Pancreas (tissue), 10 donors: ENCODE data around the gene IPO8. TPM values are rescaled to one million over a fixed set of nuclear protein-coding genes. Genes with fewer than 3 reads are reported as not detected.

Source experiments
- ATAC-seq, 4 donors: fragments of 200-7000 bp; cut with Tn5 transposase; one replicate each; pipeline versions ENCODE4 v1.8.0 to v1.9.1; 2020; ENCODE audit warnings: mild to moderate bottlenecking in 4 of 4, moderate library complexity in 4 of 4
- DNase-seq, 6 donors: peaks; one replicate each; pipeline ENCODE4 v3.0.0-alpha.2; 2020
- FAIRE-seq: peaks from 2 replicates; lab custom pipeline; 2012; peaks lifted over from hg19 to GRCh38; lab: Jason Lieb, UNC
- H3K27ac ChIP-seq, 4 donors: fragments of 200-600 bp; sonication (generic); 1 replicate in 3 of 4; 2 replicates in 1 of 4; pipeline versions ENCODE4 v1.5.0 to v1.8.0; 2020
- H3K27me3 ChIP-seq, 4 donors: fragments of 200-600 bp; one replicate each; pipeline ENCODE4 v1.8.0; 2021
- H3K36me3 ChIP-seq, 3 donors: fragments of 200-600 bp; sonication (generic) in 1 of 3; one replicate each; pipeline versions ENCODE4 v1.5.0 to v1.8.0; 2020 to 2021
- H3K4me1 ChIP-seq, 3 donors: fragments of 200-600 bp; one replicate each; pipeline ENCODE4 v1.8.0; 2021
- H3K4me3 ChIP-seq, 4 donors: fragments of 200-600 bp; sonication (generic) in 2 of 4; one replicate each; pipeline versions ENCODE4 v1.5.0 to v1.8.0; 2020 to 2021
- H3K9me3 ChIP-seq, 4 donors: fragments of 200-600 bp; one replicate each; pipeline ENCODE4 v1.8.0; 2021
- CTCF ChIP-seq, 4 donors: fragments of 200-600 bp; sonication (generic) in 3 of 4; IDR thresholded peaks; one replicate each; pipeline versions ENCODE4 v1.5.0 to v1.8.0; 2021; ENCODE audit warnings: antibody characterized with exemption in 4 of 4
- WGBS, 2 donors: extraction: QIAGEN DNeasy Blood & Tissue Kit; methylation state at CpG; one replicate each; pipeline ENCODE4 v1.1.7; 2013; 5-methylcytosine and 5-hydroxymethylcytosine counted together
- intact Hi-C, 3 donors: fragments of 100-400 bp; cut with DNase I; formaldehyde crosslinking; loops; one replicate each; pipeline versions ENCODE4 v1.11.1 to v1.14.2; 2022
- polyA plus RNA-seq, 2 donors: library from polyadenylated mRNA; stranded (reverse); fragments of 200-250 nt; gene quantifications; one replicate each; pipeline ENCODE4 v1.2.3, GENCODE V29; 2013
- total RNA-seq, 6 donors: library from RNA; stranded (reverse); fragmentation: NEBNext Ultra II Directional in 4 of 6; extraction: Animal tissue kit (Norgen Biotek cat#: 25700) in 4 of 6; gene quantifications; one replicate each; pipeline versions ENCODE4 v1.2.1 to v1.2.4, GENCODE V29; 2021 to 2023
- donor health status: healthy with polysubstance abuse.
- donor health status: DM: no; HTN: no; CAD: no; lungs with moderate emphysema.
- donor health status: DM: no; HTN: no; CAD: no.
- donor health status: control.
- donor health status: control.
- donor health status: Bipolar disorder and iron deficiency.
- donor health status: DM: yes; HTN: yes; CAD: no.
- donor health status: DM: no; HTN: no; CAD: no.
- donor health status: DM: no; HTN: no; CAD: no.
- donor health status: DM: yes; HTN: yes; CAD: no.

IPO8 gene
- total and polyA plus RNA-seq, 8 donors = 6.1 to 41.4 (median 22.9) TPM

DNA sequence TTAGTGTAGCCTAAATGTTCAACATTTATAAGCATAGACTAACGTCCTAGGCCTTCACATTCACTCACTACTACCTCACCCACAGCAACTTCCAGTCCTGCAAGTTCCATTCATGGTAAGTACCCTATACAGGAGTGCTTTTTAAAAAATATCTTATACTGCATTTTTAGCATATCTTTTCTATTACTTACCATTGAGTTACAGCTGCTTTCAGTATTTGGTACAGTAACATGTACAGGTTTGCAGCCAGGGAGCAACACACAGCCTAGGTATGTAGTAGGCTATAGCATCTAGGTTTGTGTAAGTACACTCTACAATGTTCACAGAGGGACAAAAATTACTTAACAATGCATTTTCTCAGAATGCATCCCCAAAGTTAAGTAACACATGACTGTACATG is 17.4 kb downstream of the IPO8 start:
- DNase-seq = no peak
- ATAC-seq = no peak
- Histone ChIP-seq H3K36me3 (peaks cover 0 to 37% (median 0%) of the 10 kb centered on the region in 3 donors), H3K4me3 (no peak overlapping the region), H3K27me3 (no peaks in the 10 kb centered on the region), H3K4me1 (no peaks in the 10 kb centered on the region), H3K27ac (no peak overlapping the region), H3K9me3 (no peaks in the 10 kb centered on the region)
- intact Hi-C loops = no loop called here
- no peak for TF ChIP-seq CTCF (IDR thresholded peaks at IDR 0.05)
- no peak for FAIRE-seq
- WGBS, 2 donors = 89 to 96% methylated on average over 1 of the region's 1 CpG

GRCh38 chr12:30661210-30661609 is 34.5 kb downstream of the IPO8 start:
- no peak for TF ChIP-seq CTCF (IDR thresholded peaks at IDR 0.05)
- 73 to 74% methylated on average over 4 of the region's 4 CpGs for WGBS, 2 donors
- FAIRE-seq (peak; percentile 57), ATAC-seq (no peak), DNase-seq (no peak)
- H3K4me1 ChIP-seq = no peaks in the 10 kb centered on the region
- H3K4me3 ChIP-seq = no peak overlapping the region
- H3K27me3 ChIP-seq = no peaks in the 10 kb centered on the region
- intact Hi-C loops = no loop called here
- H3K9me3 ChIP-seq = no peaks in the 10 kb centered on the region
- peaks cover 0 to 5% (median 0%) of the 10 kb centered on the region in 3 donors for H3K36me3 ChIP-seq
- no peak overlapping the region for H3K27ac ChIP-seq

DNA sequence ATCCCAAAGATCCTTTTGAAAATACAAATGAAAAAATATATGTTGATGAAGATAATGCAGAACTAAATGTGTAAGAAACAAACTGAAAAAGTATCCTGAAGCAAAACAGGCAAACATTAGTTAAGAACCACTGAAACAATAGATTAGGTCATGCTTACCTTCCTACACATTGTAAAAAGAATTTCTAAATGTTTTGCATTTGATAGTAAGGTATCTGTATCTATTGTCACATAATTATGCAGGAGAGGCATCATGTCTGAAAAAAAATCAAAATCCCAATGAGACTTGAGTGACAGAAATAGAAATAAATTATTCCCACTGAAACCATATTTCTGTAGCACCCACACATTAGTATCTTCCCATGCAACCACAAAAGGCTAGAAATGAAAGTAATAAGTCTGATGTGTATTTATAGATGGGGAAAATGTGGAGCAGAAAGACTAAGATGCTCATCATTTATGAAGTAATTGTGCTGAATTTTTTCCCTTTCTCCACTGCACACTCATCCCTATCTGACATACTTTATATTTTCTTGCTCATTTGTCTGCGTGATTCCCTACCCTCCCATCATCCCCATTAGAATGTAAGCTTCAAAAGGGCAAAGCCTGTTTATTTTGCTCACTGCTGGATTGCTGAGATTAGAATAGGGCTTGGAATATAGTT is 43.5 kb downstream of the IPO8 start:
- Histone ChIP-seq H3K4me1 (no peaks in the 10 kb centered on the region), H3K4me3 (no peak overlapping the region), H3K9me3 (no peaks in the 10 kb centered on the region), H3K36me3 (peaks cover 0 to 9% (median 0%) of the 10 kb centered on the region in 3 donors), H3K27ac (no peak overlapping the region), H3K27me3 (no peaks in the 10 kb centered on the region)
- intact Hi-C loops = no loop called here
- WGBS, 2 donors = 95 to 100% methylated on average over 1 of the region's 1 CpG
- no peak for ATAC-seq
- TF ChIP-seq CTCF (IDR thresholded peaks at IDR 0.05) = no peak
- no peak for DNase-seq
- FAIRE-seq = no peak

- Histone ChIP-seq H3K9me3 (no peaks in the 10 kb centered on the region), H3K4me1 (peaks cover 0 to 10% (median 0%) of the 10 kb centered on the region in 3 donors), H3K4me3 (no peak overlapping the region), H3K27ac (no peak overlapping the region), H3K36me3 (no peaks in the 10 kb centered on the region), H3K27me3 (no peaks in the 10 kb centered on the region)
- 65 to 71% methylated on average over 4 of the region's 4 CpGs for WGBS, 2 donors
- FAIRE-seq (no peak), DNase-seq (no peak), ATAC-seq (no peak)
- no peak for TF ChIP-seq CTCF (IDR thresholded peaks at IDR 0.05)
- intact Hi-C loops = no loop called here
Measured at GRCh38 chr12:30646821-30647220, 48.8 kb downstream of the IPO8 start.

DNA sequence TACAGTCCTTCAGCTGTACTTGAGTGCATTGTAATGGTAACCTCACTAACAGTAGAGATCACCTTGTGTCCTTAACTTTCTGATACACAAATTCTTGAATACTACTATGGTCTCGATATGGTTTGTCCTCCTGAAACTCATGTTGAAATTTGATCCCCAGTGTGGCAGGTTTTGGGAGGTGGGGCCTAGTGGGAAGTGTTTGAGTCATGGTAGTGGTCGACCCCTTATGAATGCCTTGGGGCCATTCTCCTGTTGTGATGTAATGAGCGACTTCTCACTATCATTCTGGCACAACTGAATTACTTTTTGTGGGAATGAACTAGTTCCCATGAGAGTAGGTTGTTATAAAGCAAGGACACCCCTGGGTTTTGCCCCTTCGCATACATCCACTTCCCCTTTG is 52.3 kb downstream of the IPO8 start:
- 95 to 97% methylated on average over 4 of the region's 4 CpGs for WGBS, 2 donors
- Histone ChIP-seq H3K4me3 (no peak overlapping the region), H3K9me3 (no peaks in the 10 kb centered on the region), H3K36me3 (no peaks in the 10 kb centered on the region), H3K27ac (no peak overlapping the region), H3K4me1 (peaks cover 0 to 13% (median 5%) of the 10 kb centered on the region in 3 donors), H3K27me3 (no peaks in the 10 kb centered on the region)
- TF ChIP-seq CTCF (IDR thresholded peaks at IDR 0.05) = no peak
- DNase-seq = no peak
- ATAC-seq = no peak
- no peak for FAIRE-seq
- intact Hi-C loops = no loop called here
